Sigmoid colon (tissue), 4 donors: ENCODE measurements around the gene ZSWIM6.

Experiments
- EP300 ChIP-seq, 4 donors: sonication (generic); formaldehyde crosslinking; IDR thresholded peaks; one replicate each; pipeline ENCODE4 v1.6.1; 2017; ENCODE audit warnings: antibody characterized with exemption in 4 of 4
- POLR2A ChIP-seq, 2 donors: fragments of 450-650 bp; IDR thresholded peaks; one replicate each; pipeline ENCODE4 v1.6.1; 2016; ENCODE audit warnings: antibody characterized with exemption in 2 of 2, mild to moderate bottlenecking in 2 of 2, moderate library complexity in 2 of 2
- POLR2AphosphoS5 ChIP-seq, 4 donors: sonication (generic); formaldehyde crosslinking; IDR thresholded peaks; one replicate each; pipeline ENCODE4 v1.6.1; 2017; ENCODE audit warnings: antibody characterized with exemption in 4 of 4
- TF ChIP-seq, protein P1 (sequence below), 4 experiments: fragments of 450-650 bp in 3 of 4; fragments of 200-600 bp in 1 of 4; IDR thresholded peaks; one replicate each; pipeline ENCODE4 v1.5.1; 2016 to 2019; ENCODE audit warnings: antibody characterized with exemption in 4 of 4, mild to moderate bottlenecking in 3 of 4, moderate library complexity in 2 of 4

DNA sequence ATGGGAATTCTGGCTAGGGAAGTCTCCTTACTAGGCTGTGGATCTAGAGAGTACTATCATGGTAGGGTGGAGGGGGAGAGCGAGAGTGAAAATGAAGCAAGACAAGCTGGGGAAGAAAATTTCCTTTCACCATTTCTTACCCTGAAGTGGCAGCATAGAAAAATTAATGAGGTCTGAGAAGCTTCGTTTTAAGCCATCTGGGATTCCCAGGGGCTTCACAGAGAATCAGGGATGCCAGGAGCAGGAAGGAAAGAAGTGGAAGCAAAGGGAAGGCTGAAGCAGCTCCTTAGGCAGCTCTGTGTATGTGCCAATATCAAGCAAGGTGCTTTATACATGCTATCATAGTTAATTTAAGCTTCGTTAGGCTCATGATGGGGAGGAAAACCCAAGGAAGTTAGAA lies 169.9 kb downstream of the ZSWIM6 start:
- TF ChIP-seq, protein P1, sequence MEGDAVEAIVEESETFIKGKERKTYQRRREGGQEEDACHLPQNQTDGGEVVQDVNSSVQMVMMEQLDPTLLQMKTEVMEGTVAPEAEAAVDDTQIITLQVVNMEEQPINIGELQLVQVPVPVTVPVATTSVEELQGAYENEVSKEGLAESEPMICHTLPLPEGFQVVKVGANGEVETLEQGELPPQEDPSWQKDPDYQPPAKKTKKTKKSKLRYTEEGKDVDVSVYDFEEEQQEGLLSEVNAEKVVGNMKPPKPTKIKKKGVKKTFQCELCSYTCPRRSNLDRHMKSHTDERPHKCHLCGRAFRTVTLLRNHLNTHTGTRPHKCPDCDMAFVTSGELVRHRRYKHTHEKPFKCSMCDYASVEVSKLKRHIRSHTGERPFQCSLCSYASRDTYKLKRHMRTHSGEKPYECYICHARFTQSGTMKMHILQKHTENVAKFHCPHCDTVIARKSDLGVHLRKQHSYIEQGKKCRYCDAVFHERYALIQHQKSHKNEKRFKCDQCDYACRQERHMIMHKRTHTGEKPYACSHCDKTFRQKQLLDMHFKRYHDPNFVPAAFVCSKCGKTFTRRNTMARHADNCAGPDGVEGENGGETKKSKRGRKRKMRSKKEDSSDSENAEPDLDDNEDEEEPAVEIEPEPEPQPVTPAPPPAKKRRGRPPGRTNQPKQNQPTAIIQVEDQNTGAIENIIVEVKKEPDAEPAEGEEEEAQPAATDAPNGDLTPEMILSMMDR (IDR thresholded peaks at IDR 0.05): no peak
- TF ChIP-seq POLR2A (IDR thresholded peaks at IDR 0.05) (no peak), EP300 (IDR thresholded peaks at IDR 0.05) (no peak), POLR2AphosphoS5 (IDR thresholded peaks at IDR 0.05) (no peak)
